Posterior vena cava (tissue), 2 donors: ENCODE data around the gene LRFN2. TPM values are rescaled to one million over a fixed set of nuclear protein-coding genes. Genes with fewer than 3 reads are reported as not detected.

Experiments used
- DNase-seq: peaks from one replicate; pipeline ENCODE4 v3.0.0-alpha.2; 2020; ENCODE audit warnings: low spot score
- intact Hi-C, 2 donors: fragments of 100-400 bp; cut with DNase I; formaldehyde crosslinking; loops; one replicate each; pipeline versions ENCODE4 v1.14.1 to v1.14.2; 2022 to 2023
- total RNA-seq, 2 donors: library from RNA; stranded (reverse); fragmentation: NEBNext Ultra II Directional; extraction: Animal tissue kit (Norgen Biotek cat#: 25700); gene quantifications; one replicate each; pipeline ENCODE4 v1.2.1, GENCODE V29; 2021
- donor health status: DM: yes; HTN: yes; CAD: no.
- donor health status: DM: yes; HTN: yes; CAD: no.

LRFN2 gene
- total RNA-seq, 2 donors from 2014 or later = not detected

GRCh38 chr6:40526036-40526435 lies 61.1 kb downstream of the LRFN2 start:
- intact Hi-C loops = no loop called here
- DNase-seq = no peak

DNA sequence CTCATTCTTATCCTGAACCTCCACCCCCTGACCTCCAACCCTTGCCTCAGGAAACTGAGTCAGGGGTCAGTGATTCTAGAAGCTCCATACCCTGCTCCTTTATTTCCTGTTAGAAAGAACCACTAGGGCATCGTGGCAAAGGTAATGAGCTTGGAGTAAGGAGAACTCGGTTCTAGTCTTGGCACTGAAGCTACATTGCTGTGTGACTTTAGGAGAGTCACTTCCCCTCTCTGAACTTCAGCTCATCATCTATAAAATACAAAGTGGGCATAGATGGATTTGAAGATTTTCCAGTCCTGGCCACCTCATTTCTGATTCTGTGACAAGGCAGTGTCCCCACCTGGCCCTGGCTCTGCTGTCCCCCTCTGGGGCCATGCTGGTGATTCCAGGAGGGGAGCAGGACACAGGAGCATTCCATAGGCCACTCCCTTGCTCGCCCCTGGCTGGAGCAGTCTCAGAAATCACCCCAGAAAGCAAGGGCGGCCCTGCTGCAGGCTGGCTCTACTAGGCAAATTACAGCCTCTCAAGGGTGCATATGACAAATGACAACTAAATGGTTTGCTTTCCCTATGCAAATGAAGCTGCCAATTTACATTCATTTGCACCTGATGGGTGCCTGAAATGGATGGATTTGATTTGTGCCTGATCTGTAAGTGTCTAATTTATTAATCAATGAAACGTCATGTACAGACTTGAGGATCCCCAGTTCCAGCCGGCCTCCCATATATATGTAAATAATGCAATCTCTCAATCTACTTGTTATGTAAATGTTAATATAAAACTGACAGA lies 62.2 kb downstream of the LRFN2 start:
- intact Hi-C loops = no loop called here
- no peak for DNase-seq

DNA sequence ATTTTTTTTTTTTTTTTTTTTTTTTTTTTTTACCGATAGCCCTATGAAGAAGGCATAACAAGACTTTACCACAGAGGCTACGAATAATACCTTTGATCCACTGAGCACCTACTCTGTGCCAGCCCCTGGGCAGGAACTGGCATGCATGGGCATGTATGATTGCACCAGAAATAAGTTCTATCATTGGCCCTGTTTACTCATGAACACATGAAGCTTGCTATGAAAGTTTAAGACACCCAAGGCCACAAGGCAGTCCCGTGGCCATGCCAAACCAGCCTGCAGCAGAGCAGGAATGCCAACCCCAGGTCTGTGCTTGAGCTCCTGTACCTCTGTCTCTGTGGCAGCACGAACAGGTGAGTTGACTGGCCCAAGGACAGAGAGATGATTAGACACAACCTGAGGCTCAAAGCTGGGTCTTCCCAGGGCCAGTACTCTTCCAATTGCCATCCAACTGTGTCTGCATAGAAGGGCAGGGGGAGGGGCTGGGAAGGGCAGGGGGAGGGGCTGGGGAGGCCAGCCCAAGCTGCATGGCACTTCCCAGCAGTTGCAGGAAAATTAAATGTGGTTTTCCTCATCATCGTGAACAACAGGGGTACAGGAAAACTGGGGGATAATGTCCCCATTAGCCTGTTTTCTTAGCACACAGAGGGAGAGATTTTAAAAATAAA lies 63.5 kb downstream of the LRFN2 start:
- no peak for DNase-seq
- intact Hi-C loops = no loop called here

DNA sequence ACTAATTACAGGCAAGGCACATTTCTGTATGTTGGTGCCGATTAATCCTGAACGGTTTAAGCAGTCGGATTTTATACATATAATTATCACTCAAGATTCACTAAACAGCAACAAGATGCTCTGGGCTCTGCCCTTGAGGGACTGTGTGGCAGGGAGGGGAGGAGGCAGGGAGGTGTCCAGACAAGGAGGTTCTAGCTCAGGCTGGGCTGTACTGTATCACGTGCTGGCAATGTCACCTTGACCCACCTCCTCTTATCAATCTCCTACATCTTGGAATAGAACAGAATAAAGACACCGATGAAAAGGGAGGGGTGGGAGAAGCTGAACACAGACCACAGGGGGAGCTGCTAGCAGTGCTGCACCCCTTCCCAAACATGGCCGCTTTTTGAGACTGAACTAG lies 65.7 kb downstream of the LRFN2 start:
- DNase-seq = no peak

GRCh38 chr6:40520678-40521077 lies 66.5 kb downstream of the LRFN2 start:
- no peak for DNase-seq
- intact Hi-C loops = no loop called here

More for the DNA sequence above, 65.7 kb downstream of the LRFN2 start:
- intact Hi-C loops = no loop called here

DNA sequence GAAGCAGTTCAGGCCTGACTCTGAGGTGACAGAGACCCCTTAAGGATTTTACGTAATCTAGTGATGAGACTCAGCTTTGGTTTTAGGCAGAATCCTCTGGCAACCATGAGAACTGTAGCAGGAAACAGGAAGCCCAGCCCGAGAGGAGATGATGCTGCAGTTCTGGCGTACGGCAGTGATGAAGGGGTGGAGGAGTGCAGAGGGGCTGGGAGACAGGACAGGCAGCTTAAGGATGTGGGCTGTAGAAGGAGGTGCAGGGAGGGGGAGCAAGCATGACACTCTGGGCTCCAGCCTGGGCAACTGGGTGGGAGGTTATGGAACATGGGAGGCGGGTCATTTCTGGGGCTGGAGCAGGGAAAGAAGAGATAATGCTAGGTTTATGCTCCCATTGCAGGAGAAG lies 67.1 kb downstream of the LRFN2 start:
- intact Hi-C loops = no loop called here
- no peak for DNase-seq

GRCh38 chr6:40517654-40518053 lies 69.5 kb downstream of the LRFN2 start:
- intact Hi-C loops = no loop called here
- DNase-seq = no peak

GRCh38 chr6:40516429-40516828 lies 70.7 kb downstream of the LRFN2 start:
- DNase-seq = no peak
- intact Hi-C loops = no loop called here

DNA sequence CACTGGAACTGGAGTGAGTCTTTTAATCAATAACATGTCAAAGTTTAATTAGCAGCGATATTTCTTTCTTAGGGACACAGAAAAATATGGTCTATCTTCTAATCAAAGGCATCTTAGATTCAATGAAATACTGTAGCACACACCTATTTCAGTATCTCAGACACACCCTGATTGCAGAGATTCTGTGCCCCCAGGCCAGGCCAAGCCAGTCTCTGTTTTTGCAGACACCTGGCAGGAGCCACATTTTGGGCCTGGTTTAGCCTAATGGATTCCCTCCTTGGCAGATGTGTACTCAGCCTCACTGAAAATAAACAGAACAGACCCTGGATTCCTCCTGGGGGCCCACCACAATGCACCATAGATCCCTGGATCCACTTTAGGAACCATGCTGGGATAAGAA lies 74.8 kb downstream of the LRFN2 start:
- intact Hi-C loops = no loop called here
- DNase-seq = no peak

GRCh38 chr6:40511884-40512283 lies 75.3 kb downstream of the LRFN2 start:
- DNase-seq = no peak
- intact Hi-C loops = no loop called here

DNA sequence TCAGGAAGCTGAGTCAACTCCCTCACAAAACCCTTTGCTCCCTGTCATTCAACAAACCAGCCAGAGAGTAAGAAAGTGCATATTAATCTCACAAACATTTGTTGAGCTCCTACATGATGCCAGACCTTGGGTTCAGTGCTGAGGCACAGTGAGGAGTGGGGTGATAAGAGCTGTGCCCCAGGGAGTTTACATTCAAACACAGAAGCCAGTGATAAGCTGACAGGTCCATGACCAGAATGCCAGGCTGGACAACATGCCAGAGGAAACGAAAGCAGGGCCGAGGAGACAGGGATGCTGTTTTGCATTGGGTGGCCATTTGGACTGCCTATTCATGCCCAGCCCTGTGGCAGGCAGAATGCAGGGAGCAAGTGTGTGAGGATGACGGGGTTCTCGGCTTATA lies 76.7 kb downstream of the LRFN2 start:
- DNase-seq = no peak
- intact Hi-C loops = no loop called here

GRCh38 chr6:40509716-40510260 lies 77.4 kb downstream of the LRFN2 start:
- DNase-seq = no peak
- intact Hi-C loops = no loop called here

GRCh38 chr6:40509086-40509485 lies 78.1 kb downstream of the LRFN2 start:
- intact Hi-C loops = no loop called here
- DNase-seq = no peak

- intact Hi-C loops = no loop called here
- no peak for DNase-seq
Measured at GRCh38 chr6:40506954-40507353, 80.2 kb downstream of the LRFN2 start.

DNA sequence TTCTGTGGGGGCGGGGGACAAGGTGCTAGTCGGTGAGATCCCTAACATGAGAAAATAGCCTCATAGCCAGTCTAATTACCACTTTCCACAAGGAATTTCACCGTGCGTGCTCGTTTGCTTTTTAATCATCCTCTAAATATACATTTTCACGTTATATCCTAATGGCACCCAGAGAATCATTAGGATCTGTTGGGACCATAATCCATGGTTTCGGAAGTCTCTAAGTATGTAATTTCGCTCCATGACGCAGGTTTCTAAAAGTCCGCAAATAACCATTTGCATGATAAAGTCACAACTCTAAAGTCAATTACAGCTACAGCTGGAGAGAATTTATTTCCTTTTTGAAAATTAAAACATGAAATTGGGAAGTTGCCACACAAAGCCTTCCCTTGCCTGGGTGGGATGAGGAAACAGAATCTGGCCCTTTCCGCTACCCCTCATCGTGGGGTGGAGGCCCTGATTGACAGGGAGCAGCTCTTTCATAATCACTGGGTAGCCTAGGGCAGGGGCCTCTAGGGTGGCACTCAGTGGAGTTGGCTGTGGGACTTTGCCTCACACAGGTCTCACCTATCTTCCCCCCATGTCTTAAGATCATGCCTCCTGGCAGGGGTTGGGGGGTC lies 81.9 kb downstream of the LRFN2 start:
- no peak for DNase-seq
- intact Hi-C loops = no loop called here

- intact Hi-C loops = no loop called here
- DNase-seq = no peak
Measured at GRCh38 chr6:40504274-40504673, 82.9 kb downstream of the LRFN2 start.

DNA sequence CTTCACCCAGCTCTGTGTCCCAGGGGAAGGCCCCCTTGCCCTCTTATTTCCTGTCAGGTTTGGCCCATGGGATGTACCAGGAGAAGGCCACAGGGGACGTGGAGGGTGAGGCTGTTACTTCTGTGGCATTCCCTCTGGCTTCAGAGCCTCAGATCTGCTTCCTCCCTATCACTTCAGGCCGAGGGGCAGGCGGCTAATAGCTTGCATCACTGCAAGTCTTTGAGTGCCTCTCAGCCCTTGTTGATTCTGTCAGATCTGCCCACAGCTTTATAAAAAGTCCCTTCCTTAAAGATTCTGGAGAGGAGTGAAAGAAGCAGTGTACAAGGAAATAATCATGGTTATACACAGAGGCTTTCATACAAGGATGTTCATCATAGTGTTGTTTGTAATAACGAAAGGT lies 86.9 kb downstream of the LRFN2 start:
- no peak for DNase-seq
- intact Hi-C loops = no loop called here

DNA sequence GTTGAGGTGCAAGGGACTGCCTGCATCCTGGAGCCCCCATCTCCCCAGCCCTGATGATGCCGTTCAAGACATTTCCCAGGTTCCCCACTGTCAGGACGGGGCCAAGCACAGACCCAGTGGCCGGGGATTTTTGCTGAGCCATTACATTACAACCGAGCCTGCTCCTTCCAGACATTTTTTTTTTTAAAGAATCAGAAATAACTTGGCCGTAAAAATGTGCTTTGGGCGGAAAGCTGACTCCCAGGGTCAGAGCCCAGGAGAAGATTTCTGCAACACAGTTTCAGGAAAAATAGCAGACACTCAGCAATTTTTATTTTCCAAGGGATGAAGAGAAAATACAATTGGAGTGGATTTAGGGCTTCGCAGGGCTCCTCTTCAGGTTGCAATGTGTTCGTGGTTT lies 87.9 kb downstream of the LRFN2 start:
- DNase-seq = no peak
- intact Hi-C loops = no loop called here

DNA sequence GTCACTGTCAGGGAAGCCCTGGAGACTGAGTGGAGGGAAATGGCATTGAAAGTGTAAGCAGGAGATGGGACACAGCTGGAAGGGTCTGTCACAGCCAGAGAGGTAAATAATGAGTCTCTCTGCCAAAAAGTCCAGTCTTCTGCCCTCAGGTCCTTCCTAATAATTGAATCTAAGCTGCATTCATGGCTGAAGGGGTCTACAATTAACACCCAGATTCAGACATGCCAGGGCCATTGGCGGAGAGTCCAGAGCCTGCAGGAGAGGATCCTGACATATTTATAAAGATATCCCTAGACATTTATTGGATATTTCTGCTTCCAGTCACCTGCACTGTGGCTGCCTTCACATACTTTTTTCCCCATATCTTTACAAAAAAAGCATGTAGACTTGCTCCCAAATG lies 89.0 kb downstream of the LRFN2 start:
- intact Hi-C loops = no loop called here
- DNase-seq = no peak

GRCh38 chr6:40492187-40492586 lies 95.0 kb downstream of the LRFN2 start:
- no peak for DNase-seq
- intact Hi-C loops = no loop called here
